IMR-90 (cell line): Measurements from ENCODE around the gene SPPL2B. TPM values are rescaled to one million over a fixed set of nuclear protein-coding genes. Genes with fewer than 3 reads are reported as not detected.

ENCODE experiments used
- ATAC-seq: fragments of 200-7000 bp; cut with Tn5 transposase; 2 replicates; pipeline ENCODE4 v1.9.1; 2020; ENCODE audit warnings: low read depth, mild to moderate bottlenecking, moderate library complexity
- BruUV-seq: library from RNA; stranded (reverse); fragments of 400-500 nt; replicated peaks from 2 replicates; lab custom pipeline; 2021; lab: Mats Ljungman, UMichigan
- CTCF ChIA-PET: fragments of 300-600 bp; formaldehyde crosslinking; extraction: SDS; loops from one replicate; lab custom pipeline; 2021; ENCODE audit warnings: antibody characterized with exemption; lab: Yijun Ruan, JAX
- POLR2A ChIA-PET: fragments of 300-600 bp; sonication (Branson Sonifier 250); formaldehyde crosslinking; loops from one replicate; lab custom pipeline; 2022; ENCODE audit warnings: antibody characterized with exemption; ENCODE audit not compliant: unreplicated experiment; lab: Charles Lee
- DNase-seq: peaks from one replicate; pipeline ENCODE4 v3.0.0; 2013
- H2AFZ ChIP-seq: replicated peaks from 2 replicates; pipeline ENCODE3; 2013; ENCODE audit warnings: low read length, mild to moderate bottlenecking; ENCODE audit not compliant: poor library complexity
- H2AK5ac ChIP-seq: 2 replicates; pipeline ENCODE4 v1.6.1; 2013; ENCODE audit warnings: low read depth, low read length, inconsistent platforms
- H2AK9ac ChIP-seq: replicated peaks from 2 replicates; pipeline ENCODE3; 2013; ENCODE audit warnings: mild to moderate bottlenecking, low read depth, low read length, moderate library complexity; ENCODE audit not compliant: poor library complexity
- H2BK120ac ChIP-seq: 2 replicates; pipeline ENCODE4 v1.6.1; 2013; ENCODE audit warnings: low read depth, low read length, inconsistent platforms
- H2BK15ac ChIP-seq: 3 replicates; pipeline ENCODE4 v1.6.1; 2013; ENCODE audit warnings: low read depth, low read length, inconsistent platforms
- H2BK20ac ChIP-seq: 2 replicates; pipeline ENCODE4 v1.6.1; 2013; ENCODE audit warnings: low read depth, mild to moderate bottlenecking, inconsistent platforms, low read length, moderate library complexity
- H2BK5ac ChIP-seq: 2 replicates; pipeline ENCODE4 v1.6.1; 2013; ENCODE audit warnings: mild to moderate bottlenecking, low read depth, low read length, inconsistent platforms; ENCODE audit not compliant: poor library complexity, severe bottlenecking
- H3K14ac ChIP-seq: replicated peaks from 2 replicates; pipeline ENCODE4 v1.6.1; 2013; ENCODE audit warnings: low read depth, low read length, inconsistent platforms
- H3K18ac ChIP-seq: 2 replicates; pipeline ENCODE4 v1.6.1; 2013; ENCODE audit warnings: low read depth, low read length, control low read depth
- H3K23ac ChIP-seq: 2 replicates; pipeline ENCODE4 v1.6.1; 2013; ENCODE audit warnings: low read depth, low read length, inconsistent platforms
- H3K27ac ChIP-seq: 2 replicates; pipeline ENCODE4 v1.5.1; 2013; ENCODE audit warnings: mild to moderate bottlenecking, control low read depth, low read length; ENCODE audit not compliant: insufficient read depth
- H3K27me3 ChIP-seq: 2 replicates; pipeline ENCODE4 v1.6.1; 2013; ENCODE audit warnings: low read length; ENCODE audit not compliant: control insufficient read depth, insufficient read depth
- H3K36me3 ChIP-seq: 2 replicates; pipeline ENCODE4 v1.6.1; 2013; ENCODE audit warnings: low read length, mixed read lengths; ENCODE audit not compliant: control insufficient read depth, insufficient read depth
- H3K4ac ChIP-seq: 2 replicates; pipeline ENCODE4 v1.6.1; 2013; ENCODE audit warnings: low read depth, low read length, inconsistent platforms
- H3K4me1 ChIP-seq: 2 replicates; pipeline ENCODE4 v1.6.1; 2013; ENCODE audit warnings: low read length, mixed read lengths; ENCODE audit not compliant: control insufficient read depth, insufficient read depth
- H3K4me2 ChIP-seq: 2 replicates; pipeline ENCODE4 v1.6.1; 2013; ENCODE audit warnings: low read depth, mild to moderate bottlenecking, control low read depth, low read length, moderate library complexity
- H3K4me3 ChIP-seq: 2 replicates; pipeline ENCODE4 v1.5.1; 2013; ENCODE audit warnings: low read depth, mild to moderate bottlenecking, control low read depth, low read length, moderate library complexity; ENCODE audit not compliant: insufficient read depth
- H3K56ac ChIP-seq: 2 replicates; pipeline ENCODE4 v1.6.1; 2013; ENCODE audit warnings: low read length, inconsistent platforms; ENCODE audit not compliant: insufficient read depth; ENCODE audit errors: extremely low read depth
- H3K79me1 ChIP-seq, 2 experiments: 2 replicates each; pipeline ENCODE4 v1.6.1; 2013; ENCODE audit warnings: low read length in 2 of 2, inconsistent platforms in 1 of 2, low read depth in 1 of 2
- H3K9ac ChIP-seq: 2 replicates; pipeline ENCODE4 v1.6.1; 2013; ENCODE audit warnings: low read depth, low read length, control low read depth
- H3K9me1 ChIP-seq: 2 replicates; pipeline ENCODE4 v1.6.1; 2013; ENCODE audit warnings: low read length, inconsistent platforms; ENCODE audit not compliant: insufficient read depth
- H3K9me3 ChIP-seq: 2 replicates; pipeline ENCODE4 v1.6.1; 2013; ENCODE audit warnings: low read length; ENCODE audit not compliant: control insufficient read depth, insufficient read depth
- H4K20me1 ChIP-seq: 2 replicates; pipeline ENCODE4 v1.6.1; 2013; ENCODE audit warnings: low read length, inconsistent platforms; ENCODE audit not compliant: insufficient read depth
- H4K5ac ChIP-seq: 2 replicates; pipeline ENCODE4 v1.6.1; 2013; ENCODE audit warnings: mild to moderate bottlenecking, low read depth, low read length, control low read depth
- H4K8ac ChIP-seq, 2 experiments: 2 replicates each; pipeline ENCODE4 v1.6.1; 2013; ENCODE audit warnings: low read depth in 2 of 2, low read length in 2 of 2, control low read depth in 1 of 2, inconsistent platforms in 1 of 2
- H4K91ac ChIP-seq: 2 replicates; pipeline ENCODE4 v1.6.1; 2013; ENCODE audit warnings: low read depth, low read length, inconsistent platforms; ENCODE audit not compliant: insufficient read depth
- BHLHE40 ChIP-seq: fragments of 150-350 bp; IDR thresholded peaks from 2 replicates; pipeline ENCODE4 v1.6.1; 2016; ENCODE audit warnings: mild to moderate bottlenecking, low read depth, low read length
- CEBPB ChIP-seq: IDR thresholded peaks from 2 replicates; pipeline ENCODE4 v1.6.1; 2012; ENCODE audit warnings: low read depth, low read length, improper control_type of control experiment
- CHD1 ChIP-seq: IDR thresholded peaks from 2 replicates; pipeline ENCODE4 v1.6.1; 2012; ENCODE audit warnings: low read depth, low read length, improper control_type of control experiment
- CTCF ChIP-seq: conservative IDR thresholded peaks from 2 replicates; pipeline ENCODE4 v1.5.1; 2012; ENCODE audit warnings: mild to moderate bottlenecking, low read depth, low read length, improper control_type of control experiment
- ELK1 ChIP-seq: fragments of 150-350 bp; IDR thresholded peaks from 2 replicates; pipeline ENCODE4 v1.6.1; 2016; ENCODE audit warnings: low read depth, mild to moderate bottlenecking, low read length, moderate library complexity, borderline replicate concordance
- FOS ChIP-seq: fragments of 150-350 bp; IDR thresholded peaks from 2 replicates; pipeline ENCODE4 v1.6.1; 2016; ENCODE audit warnings: low read depth, low read length
- MXI1 ChIP-seq: IDR thresholded peaks from 2 replicates; pipeline ENCODE4 v1.6.1; 2012; ENCODE audit warnings: low read depth, mild to moderate bottlenecking, low read length, moderate library complexity, borderline replicate concordance
- RCOR1 ChIP-seq: IDR thresholded peaks from 2 replicates; pipeline ENCODE4 v1.6.1; 2012; ENCODE audit warnings: mild to moderate bottlenecking, low read length, improper control_type of control experiment; ENCODE audit not compliant: insufficient replicate concordance
- SMC3 ChIP-seq: fragments of 150-350 bp; IDR thresholded peaks from 2 replicates; pipeline ENCODE4 v1.6.1; 2016; ENCODE audit warnings: low read depth, mild to moderate bottlenecking, antibody characterized with exemption, low read length, moderate library complexity
- WGBS, 2 experiments: methylation state at CpG; one replicate each; pipeline versions ENCODE4 v1.1.5 to v1.1.7; 2013; ENCODE audit warnings: missing lambda C conversion rate in 2 of 2; ENCODE audit not compliant: insufficient read length in 1 of 2; ENCODE audit errors: extremely low coverage in 2 of 2; 5-methylcytosine and 5-hydroxymethylcytosine counted together
- dilution Hi-C: fragments of 300-500 bp; cut with HindIII; formaldehyde crosslinking; loops from one replicate; pipeline ENCODE4 v1.14.3; 2018; ENCODE audit warnings: low sequenced_read_pairs; ENCODE audit not compliant: unreplicated experiment
- in situ Hi-C: fragments of 300-500 bp; cut with MboI; formaldehyde crosslinking; loops from 3 replicates; pipeline ENCODE4 v1.14.3; 2019; ENCODE audit warnings: low sequenced_read_pairs, inconsistent platforms, mixed read lengths
- intact Hi-C: fragments of 100-400 bp; cut with micrococcal nuclease; formaldehyde crosslinking; loops from 2 replicates; pipeline ENCODE4 v1.10.0; 2022
- polyA plus RNA-seq, 3 experiments: library from polyadenylated mRNA; depleted of rRNA; stranded (reverse); fragments of >200 nt; gene quantifications; 2 replicates each; pipeline ENCODE4 v1.2.3, GENCODE V29; 2012; ENCODE audit warnings: low replicate concordance in 1 of 3
- total RNA-seq: library from RNA; depleted of rRNA; stranded (reverse); fragments of >200 nt; gene quantifications from 2 replicates; pipeline ENCODE4 v1.2.3, GENCODE V29; 2012

Gene SPPL2B
- total and polyA plus RNA-seq, 2 of the 4 experiments (the other 2 are of a cell fraction) = 3.4 to 45.7 TPM

- Histone ChIP-seq H4K5ac (no peak overlapping the region), H3K9me3 (peaks cover 12% of the 10 kb centered on the region), H3K4me2 (no peak overlapping the region), H3K36me3 (no peaks in the 10 kb centered on the region), H3K14ac (no peak overlapping the region), H3K4ac (no peak overlapping the region), H2BK15ac (no peak overlapping the region), H2AK9ac (no peak overlapping the region), H2AK5ac (no peak overlapping the region), H3K27ac (no peak overlapping the region), H2BK20ac (no peak overlapping the region), H3K27me3 (no peaks in the 10 kb centered on the region), H4K91ac (no peak overlapping the region), H2BK5ac (no peak overlapping the region), H2BK120ac (no peak overlapping the region), H3K79me1 (no peaks in the 10 kb centered on the region), H3K4me1 (peaks cover 2% of the 10 kb centered on the region; the same call in 1 of the 2 replicates), H3K9me1 (peaks cover 2% of the 10 kb centered on the region), H3K23ac (no peak overlapping the region), H2AFZ (no peak overlapping the region), H3K18ac (no peak overlapping the region), H4K20me1 (no peaks in the 10 kb centered on the region), H4K8ac (no peak overlapping the region), H3K4me3 (no peak overlapping the region), H3K56ac (no peak overlapping the region), H3K9ac (no peak overlapping the region)
- TF ChIP-seq CHD1 = no peak
- no peak for TF ChIP-seq RCOR1
- TF ChIP-seq FOS = no peak
- no peak for TF ChIP-seq SMC3
- TF ChIP-seq BHLHE40 = no peak
- TF ChIP-seq CEBPB = no peak
- TF ChIP-seq MXI1 = no peak
- no peak for TF ChIP-seq CTCF
- TF ChIP-seq ELK1 = no peak
- in situ Hi-C loops (no loop called here), dilution Hi-C loops (no loop called here), intact Hi-C loops (no loop called here)
- WGBS, 2 experiments = 53% methylated on average over 6 of the region's 18 CpGs; no CpG with 5 or more reads in 1 of the 2 experiments
- ATAC-seq (no peak), DNase-seq (peak; percentile 15)
- BruUV-seq = no TSS peak
- ChIA-PET POLR2A (no interaction called here), CTCF (no interaction called here)
These were observed 52.8 kb downstream of the SPPL2B start for GRCh38 chr19:2381148-2381820.
